CD8-positive, alpha-beta memory T cell (primary cell): ENCODE data around the gene RYR2. TPM values are rescaled to one million over a fixed set of nuclear protein-coding genes. Genes with fewer than 3 reads are reported as not detected.

Experiments
- CTCF ChIA-PET: fragments of 350-600 bp; sonication (Branson Sonifier 250); formaldehyde crosslinking; loops from one replicate; lab custom pipeline; 2021; ENCODE audit warnings: antibody characterized with exemption; lab: Charles Lee
- POLR2A ChIA-PET: fragments of 350-600 bp; sonication (Branson Sonifier 250); formaldehyde crosslinking; loops from one replicate; lab custom pipeline; 2021; ENCODE audit warnings: antibody characterized with exemption; lab: Charles Lee
- DNase-seq, 5 donors: peaks; one replicate each; pipeline versions ENCODE4 v3.0.0 to v3.0.0-alpha.2; 2020 to 2022; ENCODE audit warnings: mixed read lengths in 1 of 5
- H3K27ac ChIP-seq: one replicate; pipeline ENCODE4 v1.7.0; 2013; ENCODE audit warnings: low read depth, mild to moderate bottlenecking, low read length, moderate library complexity
- H3K27me3 ChIP-seq: 2 replicates; pipeline ENCODE4 v1.7.0; 2013; ENCODE audit warnings: low read length, mild to moderate bottlenecking; ENCODE audit not compliant: insufficient read depth, poor library complexity, severe bottlenecking
- H3K36me3 ChIP-seq: 2 replicates; pipeline ENCODE4 v1.7.0; 2013; ENCODE audit warnings: mild to moderate bottlenecking, low read length, moderate library complexity; ENCODE audit not compliant: insufficient read depth
- H3K4me1 ChIP-seq: 2 replicates; pipeline ENCODE4 v1.7.0; 2013; ENCODE audit warnings: mild to moderate bottlenecking, low read length, moderate library complexity; ENCODE audit not compliant: insufficient read depth
- H3K4me3 ChIP-seq: 2 replicates; pipeline ENCODE4 v1.7.0; 2013; ENCODE audit warnings: mild to moderate bottlenecking, low read length
- H3K9me3 ChIP-seq: 2 replicates; pipeline ENCODE4 v1.7.0; 2013; ENCODE audit warnings: mild to moderate bottlenecking, low read length
- H3K27ac Mint-ChIP-seq, 8 donors: one replicate each; pipeline ENCODE4 v1.8.0; 2020 to 2021; ENCODE audit warnings: mixed read lengths in 8 of 8, mild to moderate bottlenecking in 6 of 8, inconsistent platforms in 3 of 8, moderate library complexity in 3 of 8
- H3K27me3 Mint-ChIP-seq, 2 donors: one replicate each; pipeline ENCODE4 v1.8.0; 2020 to 2021; ENCODE audit warnings: mixed read lengths in 2 of 2, mild to moderate bottlenecking in 1 of 2, moderate library complexity in 1 of 2
- H3K36me3 Mint-ChIP-seq, 3 donors: one replicate each; pipeline ENCODE4 v1.8.0; 2020 to 2021; ENCODE audit warnings: mixed read lengths in 3 of 3, inconsistent platforms in 1 of 3, mild to moderate bottlenecking in 1 of 3
- H3K4me1 Mint-ChIP-seq, 3 donors: one replicate each; pipeline ENCODE4 v1.8.0; 2020 to 2021; ENCODE audit warnings: mixed read lengths in 3 of 3, inconsistent platforms in 1 of 3, mild to moderate bottlenecking in 1 of 3
- H3K4me3 Mint-ChIP-seq, 7 donors: one replicate each; pipeline ENCODE4 v1.8.0; 2020 to 2021; ENCODE audit warnings: mixed read lengths in 7 of 7, mild to moderate bottlenecking in 6 of 7, moderate library complexity in 4 of 7, inconsistent platforms in 2 of 7
- H3K9me3 Mint-ChIP-seq, 5 donors: one replicate each; pipeline ENCODE4 v1.8.0; 2020 to 2022; ENCODE audit warnings: mixed read lengths in 5 of 5, mild to moderate bottlenecking in 3 of 5, moderate library complexity in 2 of 5, inconsistent platforms in 1 of 5
- polyA plus RNA-seq: library from polyadenylated mRNA; unstranded; fragments of 300-500 nt; fragmentation: Illumina TruSeq; gene quantifications from one replicate; pipeline ENCODE4 v1.2.3, GENCODE V29; 2021
- total RNA-seq, 2 experiments: library from RNA; stranded (reverse); gene quantifications; one replicate each; pipeline ENCODE4 v1.2.3, GENCODE V29; 2021

RYR2 gene
- total and polyA plus RNA-seq, 3 experiments from 2014 or later = 0.06 to 0.13 (median 0.11) TPM

DNA sequence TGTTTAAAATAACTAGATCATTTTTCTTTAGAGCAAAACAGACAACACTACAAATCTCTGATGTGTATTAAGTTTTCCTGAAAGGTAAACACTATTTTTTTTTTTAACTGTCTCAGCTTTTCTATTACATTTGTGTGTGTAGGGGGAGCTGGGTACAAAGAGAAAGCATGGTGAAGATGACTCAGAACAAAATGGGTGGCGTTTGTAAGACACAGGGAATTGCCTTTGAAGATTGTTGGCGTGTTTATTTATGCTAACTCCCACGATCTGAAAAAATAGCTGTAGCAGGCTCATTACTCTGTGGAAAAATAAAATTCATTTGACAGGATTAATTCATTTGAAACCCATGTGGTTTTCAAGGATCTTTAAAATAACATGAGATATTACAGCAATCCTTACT is 285.1 kb downstream of the RYR2 start:
- no peaks in the 10 kb centered on the region for H3K4me1 Mint-ChIP-seq
- ChIA-PET CTCF (no interaction called here), POLR2A (no interaction called here)
- H3K4me1 ChIP-seq = no peaks in the 10 kb centered on the region
- H3K27me3 Mint-ChIP-seq = peaks cover 2 to 13% of the 10 kb centered on the region in 2 donors
- no peak for DNase-seq
- H3K27me3 ChIP-seq = no peaks in the 10 kb centered on the region
- no peak overlapping the region for H3K4me3 Mint-ChIP-seq
- H3K9me3 Mint-ChIP-seq = peaks cover 0 to 2% (median 0%) of the 10 kb centered on the region in 5 donors
- no peak overlapping the region for H3K27ac Mint-ChIP-seq
- H3K36me3 Mint-ChIP-seq = no peaks in the 10 kb centered on the region
- H3K27ac ChIP-seq = no peak overlapping the region
- H3K9me3 ChIP-seq = no peaks in the 10 kb centered on the region
- H3K36me3 ChIP-seq = no peaks in the 10 kb centered on the region
- no peak overlapping the region for H3K4me3 ChIP-seq

DNA sequence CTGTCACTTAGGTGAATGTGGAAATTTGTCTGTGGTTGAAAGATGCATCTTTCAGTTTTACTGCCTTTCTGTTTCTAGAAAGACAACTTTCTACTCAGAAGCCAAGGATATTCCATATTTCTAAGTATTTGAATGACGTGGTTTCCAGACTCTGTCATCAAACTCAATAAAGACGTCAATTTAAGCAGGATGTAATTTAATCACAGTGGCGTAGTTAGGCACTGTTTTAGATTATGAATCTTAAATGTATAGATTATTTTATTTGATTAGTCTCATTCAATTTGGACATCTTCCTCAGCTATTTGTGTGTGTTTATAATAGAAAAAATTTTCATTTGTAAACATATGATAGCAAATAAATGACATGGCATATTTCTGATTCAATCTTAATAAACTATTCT is 298.9 kb downstream of the RYR2 start:
- no peak for DNase-seq
- no peak overlapping the region for H3K4me3 Mint-ChIP-seq
- peaks cover 0 to 1% (median 0%) of the 10 kb centered on the region in 3 donors for H3K36me3 Mint-ChIP-seq
- H3K27ac ChIP-seq = no peak overlapping the region
- H3K9me3 ChIP-seq = no peaks in the 10 kb centered on the region
- no peak overlapping the region for H3K4me3 ChIP-seq
- no peaks in the 10 kb centered on the region for H3K4me1 Mint-ChIP-seq
- H3K27me3 ChIP-seq = no peaks in the 10 kb centered on the region
- peaks cover 1 to 14% of the 10 kb centered on the region in 2 donors for H3K27me3 Mint-ChIP-seq
- peaks cover 0 to 2% (median 0%) of the 10 kb centered on the region in 5 donors for H3K9me3 Mint-ChIP-seq
- POLR2A ChIA-PET = no interaction called here
- H3K36me3 ChIP-seq = no peaks in the 10 kb centered on the region
- H3K27ac Mint-ChIP-seq = no peak overlapping the region
- H3K4me1 ChIP-seq = no peaks in the 10 kb centered on the region
- CTCF ChIA-PET = no interaction called here

- DNase-seq = no peak
- Mint-ChIP-seq H3K36me3 (peaks cover 0 to 1% (median 0%) of the 10 kb centered on the region in 3 donors), H3K9me3 (peaks cover 0 to 2% (median 0%) of the 10 kb centered on the region in 5 donors), H3K27me3 (peaks cover 1 to 14% of the 10 kb centered on the region in 2 donors), H3K27ac (no peak overlapping the region), H3K4me1 (no peaks in the 10 kb centered on the region), H3K4me3 (no peak overlapping the region)
- no peak overlapping the region for H3K4me3 ChIP-seq
- ChIA-PET POLR2A (no interaction called here), CTCF (no interaction called here)
- no peaks in the 10 kb centered on the region for H3K27me3 ChIP-seq
- H3K36me3 ChIP-seq = no peaks in the 10 kb centered on the region
- no peaks in the 10 kb centered on the region for H3K4me1 ChIP-seq
- no peaks in the 10 kb centered on the region for H3K9me3 ChIP-seq
- no peak overlapping the region for H3K27ac ChIP-seq
These were observed 299.4 kb downstream of the RYR2 start for GRCh38 chr1:237341391-237341790.

GRCh38 chr1:237342730-237343129 is 300.7 kb downstream of the RYR2 start:
- peaks cover 0 to 14% of the 10 kb centered on the region in 2 donors for H3K27me3 Mint-ChIP-seq

GRCh38 chr1:237352747-237353146 is 310.8 kb downstream of the RYR2 start:
- Mint-ChIP-seq H3K9me3 (no peaks in the 10 kb centered on the region), H3K4me3 (no peak overlapping the region), H3K4me1 (no peaks in the 10 kb centered on the region), H3K27ac (no peak overlapping the region), H3K36me3 (no peaks in the 10 kb centered on the region), H3K27me3 (peaks cover 0 to 7% of the 10 kb centered on the region in 2 donors)
- H3K4me1 ChIP-seq = no peaks in the 10 kb centered on the region
- H3K27ac ChIP-seq = no peak overlapping the region
- no peaks in the 10 kb centered on the region for H3K27me3 ChIP-seq
- H3K9me3 ChIP-seq = no peaks in the 10 kb centered on the region
- H3K4me3 ChIP-seq = no peak overlapping the region
- ChIA-PET POLR2A (no interaction called here), CTCF (no interaction called here)
- H3K36me3 ChIP-seq = no peaks in the 10 kb centered on the region
- DNase-seq = no peak

More at GRCh38 chr1:237342730-237343129, 300.7 kb downstream of the RYR2 start:
- Histone ChIP-seq H3K27ac (no peak overlapping the region), H3K27me3 (no peaks in the 10 kb centered on the region), H3K36me3 (no peaks in the 10 kb centered on the region), H3K4me1 (no peaks in the 10 kb centered on the region), H3K9me3 (no peaks in the 10 kb centered on the region), H3K4me3 (no peak overlapping the region)
- ChIA-PET CTCF (no interaction called here), POLR2A (no interaction called here)
- H3K4me3 Mint-ChIP-seq = no peak overlapping the region
- peaks cover 0 to 1% (median 0%) of the 10 kb centered on the region in 3 donors for H3K36me3 Mint-ChIP-seq
- no peak overlapping the region for H3K27ac Mint-ChIP-seq
- H3K9me3 Mint-ChIP-seq = peaks cover 0 to 2% (median 0%) of the 10 kb centered on the region in 5 donors
- DNase-seq = no peak
- H3K4me1 Mint-ChIP-seq = no peaks in the 10 kb centered on the region

GRCh38 chr1:237353918-237354317 is 311.9 kb downstream of the RYR2 start:
- no peak overlapping the region for H3K27ac Mint-ChIP-seq
- no peaks in the 10 kb centered on the region for H3K9me3 ChIP-seq
- no peaks in the 10 kb centered on the region for H3K36me3 Mint-ChIP-seq
- H3K36me3 ChIP-seq = no peaks in the 10 kb centered on the region
- no peak overlapping the region for H3K4me3 Mint-ChIP-seq
- no peaks in the 10 kb centered on the region for H3K9me3 Mint-ChIP-seq
- no peaks in the 10 kb centered on the region for H3K27me3 Mint-ChIP-seq
- ChIA-PET POLR2A (no interaction called here), CTCF (no interaction called here)
- H3K4me1 Mint-ChIP-seq = no peaks in the 10 kb centered on the region
- no peak overlapping the region for H3K4me3 ChIP-seq
- no peak overlapping the region for H3K27ac ChIP-seq
- no peak for DNase-seq
- no peaks in the 10 kb centered on the region for H3K4me1 ChIP-seq
- H3K27me3 ChIP-seq = no peaks in the 10 kb centered on the region

GRCh38 chr1:237355022-237355421 is 313.0 kb downstream of the RYR2 start:
- POLR2A ChIA-PET = no interaction called here
- Histone ChIP-seq H3K4me3 (no peak overlapping the region), H3K4me1 (no peaks in the 10 kb centered on the region), H3K27ac (no peak overlapping the region), H3K27me3 (no peaks in the 10 kb centered on the region), H3K9me3 (no peaks in the 10 kb centered on the region), H3K36me3 (no peaks in the 10 kb centered on the region)
- no peak overlapping the region for H3K27ac Mint-ChIP-seq
- H3K4me3 Mint-ChIP-seq = no peak overlapping the region
- H3K4me1 Mint-ChIP-seq = no peaks in the 10 kb centered on the region
- CTCF ChIA-PET = no interaction called here
- H3K36me3 Mint-ChIP-seq = no peaks in the 10 kb centered on the region
- no peaks in the 10 kb centered on the region for H3K9me3 Mint-ChIP-seq
- H3K27me3 Mint-ChIP-seq = no peaks in the 10 kb centered on the region
- DNase-seq = no peak

DNA sequence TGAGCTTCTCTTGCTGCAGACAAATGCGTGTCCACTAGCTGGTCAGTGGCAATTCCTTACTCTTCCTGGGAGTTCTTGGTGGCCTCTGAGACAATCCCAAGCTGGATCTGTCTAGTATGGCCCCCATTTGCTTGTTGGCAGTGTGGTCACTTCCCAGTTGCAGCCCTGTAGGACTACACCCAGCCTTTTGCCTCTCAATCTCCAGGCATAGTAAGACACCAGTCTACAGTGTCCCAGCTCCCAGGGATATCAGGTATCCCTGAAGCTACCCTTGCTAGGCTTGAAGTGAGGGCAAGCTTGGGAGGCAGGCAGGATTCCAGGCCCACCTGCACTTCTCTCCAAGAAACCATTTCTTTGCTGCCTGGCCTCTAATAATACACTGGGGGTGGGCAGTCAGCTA is 316.6 kb downstream of the RYR2 start:
- Mint-ChIP-seq H3K4me3 (no peak overlapping the region), H3K36me3 (no peaks in the 10 kb centered on the region), H3K27me3 (no peaks in the 10 kb centered on the region), H3K9me3 (no peaks in the 10 kb centered on the region), H3K4me1 (no peaks in the 10 kb centered on the region), H3K27ac (no peak overlapping the region)
- ChIA-PET POLR2A (no interaction called here), CTCF (no interaction called here)
- no peaks in the 10 kb centered on the region for H3K36me3 ChIP-seq
- no peaks in the 10 kb centered on the region for H3K9me3 ChIP-seq
- no peak for DNase-seq
- no peaks in the 10 kb centered on the region for H3K27me3 ChIP-seq
- H3K4me1 ChIP-seq = no peaks in the 10 kb centered on the region
- no peak overlapping the region for H3K27ac ChIP-seq
- no peak overlapping the region for H3K4me3 ChIP-seq

GRCh38 chr1:237367758-237368157 is 325.8 kb downstream of the RYR2 start:
- DNase-seq = no peak
- Mint-ChIP-seq H3K27me3 (peaks cover 0 to 11% of the 10 kb centered on the region in 2 donors), H3K27ac (no peak overlapping the region), H3K4me3 (no peak overlapping the region), H3K9me3 (peaks cover 0 to 4% (median 0%) of the 10 kb centered on the region in 5 donors), H3K36me3 (no peaks in the 10 kb centered on the region), H3K4me1 (no peaks in the 10 kb centered on the region)
- Histone ChIP-seq H3K4me3 (no peak overlapping the region), H3K27me3 (no peaks in the 10 kb centered on the region), H3K36me3 (no peaks in the 10 kb centered on the region), H3K4me1 (no peaks in the 10 kb centered on the region), H3K27ac (no peak overlapping the region), H3K9me3 (no peaks in the 10 kb centered on the region)
- POLR2A ChIA-PET = no interaction called here
- CTCF ChIA-PET = no interaction called here
